Fibroblast of villous mesenchyme (primary cell): ENCODE data around the gene WDFY2. TPM values are rescaled to one million over a fixed set of nuclear protein-coding genes. Genes with fewer than 3 reads are reported as not detected.
A peak's percentile ranks its signal among the peaks of the same experiment; 100 is the strongest.
"Not testable (repeated sequence)": the region's sequence is repeated elsewhere in the genome, so short reads cannot be mapped to it uniquely, and the experiment has no call there.

Source experiments
- DNase-seq: peaks from one replicate; pipeline ENCODE4 v3.0.0-alpha.2; 2010; ENCODE audit warnings: low read depth
- H3K4me3 ChIP-seq: 2 replicates; pipeline ENCODE4 v1.5.1; 2011; ENCODE audit warnings: low read depth, mild to moderate bottlenecking, low read length
- CTCF ChIP-seq: IDR thresholded peaks from 2 replicates; pipeline ENCODE4 v1.5.1; 2012; ENCODE audit warnings: low read depth, mild to moderate bottlenecking, low read length; ENCODE audit not compliant: insufficient read depth
- total RNA-seq: library from RNA; depleted of rRNA; stranded (reverse); fragments of >200 nt; gene quantifications from 2 replicates; pipeline ENCODE4 v1.2.3, GENCODE V29; 2012

Gene WDFY2
- total RNA-seq, 1 donor: 6.0 TPM

DNA sequence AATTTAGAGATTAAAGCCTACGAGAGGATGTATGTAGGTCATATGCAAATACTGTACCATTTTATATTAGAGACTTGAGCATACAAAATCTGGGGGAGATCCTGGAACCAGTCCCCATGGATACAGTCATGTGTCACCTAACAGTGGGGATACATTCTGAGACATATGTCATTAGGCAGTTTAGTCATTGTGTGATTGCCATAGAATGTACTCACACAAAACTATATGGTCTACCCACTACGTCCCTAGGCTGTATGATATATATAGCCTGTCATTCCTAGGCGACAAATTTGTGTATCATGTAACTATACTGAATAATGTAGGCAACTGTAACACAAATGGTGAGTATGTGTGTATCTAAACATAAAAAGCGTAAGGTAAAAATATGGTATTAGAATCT, 62.8 kb downstream of the WDFY2 start:
- TF ChIP-seq CTCF: no peak
- no peak for DNase-seq

GRCh38 chr13:51652193-51652592, 67.9 kb downstream of the WDFY2 start:
- DNase-seq, H3K4me3 ChIP-seq: not testable (repeated sequence)

More for the DNA sequence above, 62.8 kb downstream of the WDFY2 start:
- H3K4me3 ChIP-seq: no peak overlapping the region

DNA sequence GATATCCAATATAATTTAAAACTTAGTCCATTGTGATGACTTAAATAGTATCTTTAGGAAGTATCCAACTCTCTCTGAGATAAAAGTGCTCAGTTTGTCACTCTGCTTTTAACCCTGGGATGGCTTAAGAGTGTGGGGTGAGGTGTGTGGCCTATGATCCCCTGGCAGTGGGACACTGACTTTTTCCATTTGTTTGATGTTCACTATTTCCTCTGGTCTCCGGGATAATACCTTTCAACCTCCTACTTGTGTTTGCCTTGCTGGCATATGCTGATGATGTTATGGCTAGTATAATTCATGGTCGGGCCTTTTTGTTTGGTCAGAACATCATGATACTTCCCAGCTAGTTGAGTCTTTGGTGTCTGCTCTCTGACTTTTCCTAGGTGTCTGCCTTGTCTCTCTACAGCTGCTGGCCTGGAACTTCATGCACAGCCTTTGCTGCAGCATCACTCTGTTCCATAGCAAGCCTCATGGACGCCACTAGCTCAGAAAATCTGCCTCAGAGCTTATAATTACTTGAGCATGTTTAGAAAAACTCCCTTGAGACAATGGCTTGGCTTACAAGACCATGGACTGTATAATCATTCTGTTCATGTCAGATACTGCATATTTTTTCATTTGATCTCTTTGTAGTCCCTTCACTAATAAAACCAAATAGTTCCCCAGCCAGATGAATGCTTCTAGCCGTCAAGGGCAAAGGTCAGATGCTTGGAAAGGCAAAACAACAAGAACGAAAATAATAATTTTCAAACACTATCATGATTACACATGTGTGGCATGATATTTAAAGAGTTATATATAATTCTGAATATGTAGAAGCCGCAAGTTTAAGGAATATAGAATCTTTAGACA, 75.2 kb downstream of the WDFY2 start:
- H3K4me3 ChIP-seq: no peak overlapping the region
- TF ChIP-seq CTCF: no peak
- no peak for DNase-seq

DNA sequence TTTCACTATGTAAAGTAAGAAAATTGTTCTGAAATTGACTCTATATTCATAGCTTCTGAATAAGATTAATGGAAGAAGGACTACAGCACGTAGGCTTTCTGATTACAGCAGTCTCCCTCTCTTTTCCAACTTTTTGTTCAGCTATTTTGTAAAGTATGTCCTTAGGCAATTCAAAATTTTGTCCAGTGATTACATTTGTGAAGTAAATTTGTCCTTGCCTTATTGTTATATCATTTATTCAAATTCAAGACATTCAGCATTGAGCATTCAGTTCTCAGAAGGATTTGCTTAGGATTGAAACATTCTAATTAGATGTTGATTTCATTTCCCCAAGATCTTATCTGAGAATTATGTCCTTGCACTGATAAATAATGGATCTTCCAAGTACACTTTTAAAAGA, 76.6 kb downstream of the WDFY2 start:
- DNase-seq: no peak
- no peak overlapping the region for H3K4me3 ChIP-seq
- no peak for TF ChIP-seq CTCF

- TF ChIP-seq CTCF: no peak
- peak; percentile 50 for DNase-seq
- H3K4me3 ChIP-seq: no peak overlapping the region
Measured at GRCh38 chr13:51663973-51664957, 80.0 kb downstream of the WDFY2 start.

DNA sequence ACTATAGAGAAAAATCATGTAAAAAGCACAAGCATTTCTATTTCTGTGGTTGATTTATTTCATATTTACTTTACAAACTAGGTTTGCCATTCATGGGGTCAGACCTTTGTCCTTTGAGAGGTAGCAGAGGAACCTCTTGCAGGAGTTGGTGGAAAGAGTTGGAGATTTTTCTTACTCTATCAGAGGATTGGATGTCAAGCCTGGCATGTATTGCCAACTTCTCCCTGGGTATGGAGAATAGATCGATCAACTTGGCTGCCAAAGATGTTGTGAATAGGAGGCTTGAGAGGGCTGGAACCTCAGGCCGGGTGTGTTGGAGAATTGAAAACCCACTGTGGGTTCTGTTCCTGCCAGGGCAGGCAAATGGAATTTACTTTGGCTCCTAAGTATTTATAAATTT, 81.2 kb downstream of the WDFY2 start:
- no peak overlapping the region for H3K4me3 ChIP-seq
- no peak for DNase-seq
- TF ChIP-seq CTCF: no peak

DNA sequence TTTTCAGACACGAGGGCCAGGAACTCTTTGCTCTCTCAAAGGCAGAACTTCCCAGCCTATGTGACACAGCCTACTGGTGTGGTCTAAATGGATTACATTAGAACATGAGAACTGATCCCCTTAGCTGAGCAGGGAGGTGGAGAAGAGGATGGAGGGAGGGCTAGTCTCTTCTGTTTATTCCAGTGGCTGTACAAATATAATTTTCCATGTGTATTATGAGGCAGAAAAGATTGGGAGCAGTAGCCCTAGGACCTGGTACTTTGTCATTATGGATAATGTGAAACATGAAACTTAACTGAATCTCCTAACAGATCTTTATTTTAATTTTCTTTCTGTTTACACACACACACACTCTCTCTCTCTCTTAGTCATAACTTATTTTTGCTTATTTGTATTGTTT, 82.1 kb downstream of the WDFY2 start:
- TF ChIP-seq CTCF: no peak
- no peak for DNase-seq
- H3K4me3 ChIP-seq: no peak overlapping the region
